KOPT-K1 (cell line): ENCODE data around the gene CACNA2D2.

Source experiments
- H3K27ac ChIP-seq: fragments of 200-600 bp; sonication (generic); 2 replicates; pipeline ENCODE4 v1.5.1; 2016; ENCODE audit warnings: antibody characterized with exemption, mild to moderate bottlenecking, low read depth, low read length; ENCODE audit not compliant: poor library complexity, severe bottlenecking
- H3K36me3 ChIP-seq: fragments of 200-600 bp; sonication (generic); 2 replicates; pipeline ENCODE4 v1.5.1; 2017; ENCODE audit warnings: antibody characterized with exemption, mild to moderate bottlenecking, low read length, moderate library complexity; ENCODE audit not compliant: insufficient read depth
- H3K9me3 ChIP-seq: fragments of 200-600 bp; sonication (generic); 2 replicates; pipeline ENCODE4 v1.5.1; 2017; ENCODE audit warnings: antibody characterized with exemption, low read length, mild to moderate bottlenecking; ENCODE audit not compliant: insufficient read depth, poor library complexity, severe bottlenecking

The CACNA2D2 gene

DNA sequence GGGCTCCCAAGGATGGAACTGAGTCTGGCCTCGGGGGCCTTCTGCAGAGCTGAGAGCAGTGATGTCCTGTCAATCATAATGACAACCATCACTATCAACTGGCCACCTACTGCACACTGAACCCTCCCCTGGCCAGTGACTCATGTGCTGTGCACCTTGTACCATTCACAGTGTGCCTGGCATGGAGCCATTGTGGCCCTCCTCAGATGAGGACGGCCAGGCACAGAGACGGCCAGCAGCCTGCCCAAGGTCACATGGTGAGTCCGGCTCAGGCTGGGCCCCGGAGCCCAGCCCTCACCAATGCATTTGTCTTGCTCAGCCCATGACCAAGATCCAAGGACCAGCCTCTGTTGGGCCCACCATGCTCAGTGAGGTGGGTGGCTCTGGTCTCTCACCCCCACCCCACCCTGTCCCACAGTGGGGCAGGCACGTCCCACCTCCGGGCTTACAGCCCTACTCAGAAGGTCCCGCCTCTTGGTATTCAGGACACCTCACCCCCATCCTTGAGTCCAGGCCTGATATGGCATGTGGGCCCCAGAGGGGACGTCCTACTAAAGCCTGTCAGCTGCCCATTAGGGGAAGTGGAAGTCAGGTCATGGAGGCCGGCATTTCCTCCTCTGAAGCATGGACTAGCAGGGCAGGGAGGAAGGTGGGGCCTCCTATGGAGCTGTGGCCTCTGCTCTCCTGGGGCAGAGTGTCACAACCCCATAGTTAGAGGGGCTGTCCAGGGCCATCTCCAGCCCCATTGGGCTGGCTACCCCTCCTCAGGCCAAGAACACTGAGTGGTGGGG is 108.2 kb downstream of the CACNA2D2 start:
- Histone ChIP-seq H3K9me3 (no peaks in the 10 kb centered on the region), H3K36me3 (no peaks in the 10 kb centered on the region), H3K27ac (no peak overlapping the region)

DNA sequence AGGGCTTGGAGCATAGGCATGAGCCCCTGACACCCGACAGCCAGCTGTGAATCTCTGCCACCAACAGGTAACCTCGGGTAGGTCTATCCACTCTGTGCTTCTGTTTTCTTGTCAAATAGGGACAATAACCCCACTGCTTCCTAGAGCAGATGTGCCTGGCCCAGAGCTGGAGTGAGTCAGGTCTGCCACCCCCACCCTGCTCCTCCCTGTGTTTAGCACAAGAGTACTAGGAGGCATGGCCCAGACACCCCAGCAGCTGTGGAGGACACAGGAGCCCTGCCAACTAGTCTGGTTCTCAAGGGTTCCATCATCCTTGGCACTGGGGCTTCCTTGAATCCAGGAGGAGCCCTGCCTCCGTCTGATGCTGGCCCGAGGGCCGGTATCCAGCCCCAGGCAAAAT is 110.4 kb downstream of the CACNA2D2 start:
- H3K36me3 ChIP-seq, result no peaks in the 10 kb centered on the region
- no peak overlapping the region for H3K27ac ChIP-seq
- H3K9me3 ChIP-seq, result no peaks in the 10 kb centered on the region

DNA sequence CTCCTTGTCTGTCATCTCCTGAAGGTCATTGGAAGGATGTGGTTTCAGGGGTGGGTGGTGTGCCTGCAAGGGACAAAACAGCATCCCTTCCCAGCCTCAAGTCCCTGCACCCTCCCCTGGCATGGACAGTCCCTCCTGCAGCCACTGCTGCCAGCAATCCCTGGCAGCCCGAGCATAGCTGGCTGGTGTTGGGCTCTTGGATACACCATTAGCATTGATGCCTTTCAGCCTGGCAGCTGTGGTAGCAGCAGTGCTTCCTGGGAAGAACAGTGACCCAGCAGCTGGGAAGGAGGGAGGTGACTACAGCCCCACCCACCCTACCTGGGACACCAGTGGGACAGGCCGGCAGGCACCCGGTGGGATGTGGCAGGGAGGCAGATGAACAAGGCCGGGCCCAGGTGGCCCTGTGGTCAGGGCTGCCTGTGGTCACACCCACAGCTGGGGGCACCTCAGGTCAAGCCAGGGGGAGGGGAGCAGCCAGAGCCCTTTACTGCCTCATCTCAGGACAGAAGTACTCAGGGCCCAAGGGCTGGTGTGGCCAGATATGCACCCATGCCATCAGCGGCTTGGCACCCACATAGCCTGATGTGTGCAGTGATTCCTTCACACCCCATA is 111.2 kb downstream of the CACNA2D2 start:
- Histone ChIP-seq H3K27ac (no peak overlapping the region), H3K9me3 (no peaks in the 10 kb centered on the region), H3K36me3 (no peaks in the 10 kb centered on the region)

DNA sequence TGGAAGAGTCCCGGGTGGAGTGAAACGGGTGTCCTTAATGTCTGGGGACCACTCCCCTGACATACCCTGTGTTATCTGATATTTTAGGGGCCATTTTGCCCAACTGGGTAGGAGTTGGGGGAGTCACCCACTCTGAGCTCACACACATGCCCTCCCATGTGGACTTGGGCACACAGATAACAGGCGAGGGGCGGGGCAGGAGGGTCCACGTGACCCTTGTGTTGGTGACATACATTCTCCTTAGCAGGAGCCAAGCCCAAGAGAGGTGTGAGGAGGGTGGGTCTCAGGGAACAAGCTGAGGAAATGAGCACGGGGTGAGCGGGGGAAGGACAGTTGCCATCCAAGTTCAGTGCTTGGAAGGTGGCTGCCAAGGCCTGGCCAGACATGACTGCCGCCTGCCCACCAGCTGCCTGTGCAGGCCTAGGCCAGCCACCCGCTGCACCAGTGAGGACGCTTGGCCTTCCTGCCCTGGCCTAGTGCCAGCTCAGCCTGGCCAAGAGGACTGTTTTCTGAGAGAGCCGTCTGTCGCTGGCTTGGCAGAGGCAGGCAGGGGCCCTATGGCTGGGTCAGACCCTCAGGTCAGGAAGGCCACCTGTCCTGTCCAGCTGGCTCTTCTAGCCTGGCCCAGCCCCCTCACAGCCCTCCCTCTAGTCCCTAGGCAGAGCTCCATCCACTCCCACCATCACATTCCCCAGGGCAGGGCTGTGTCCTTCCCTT is 112.8 kb downstream of the CACNA2D2 start:
- Histone ChIP-seq H3K9me3 (no peaks in the 10 kb centered on the region), H3K36me3 (no peaks in the 10 kb centered on the region), H3K27ac (no peak overlapping the region)

DNA sequence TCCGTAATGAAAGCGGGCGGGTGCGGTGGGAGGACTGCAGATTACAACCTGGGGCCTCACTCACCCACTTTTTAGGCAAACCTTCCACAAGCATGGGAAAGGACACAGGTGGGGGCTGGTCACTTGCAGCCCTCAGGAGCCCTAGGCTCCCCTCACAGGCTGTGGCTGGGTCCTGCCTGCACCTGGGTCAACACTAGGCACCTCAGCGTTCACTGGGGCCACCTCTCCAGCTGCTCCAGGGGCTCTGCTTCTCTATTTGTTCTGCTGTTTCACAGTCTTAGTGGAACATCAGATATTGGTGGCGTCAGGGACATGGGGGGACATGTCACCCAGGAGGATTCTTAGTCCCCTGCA is 114.0 kb downstream of the CACNA2D2 start:
- Histone ChIP-seq H3K27ac (no peak overlapping the region), H3K9me3 (no peaks in the 10 kb centered on the region), H3K36me3 (no peaks in the 10 kb centered on the region)

DNA sequence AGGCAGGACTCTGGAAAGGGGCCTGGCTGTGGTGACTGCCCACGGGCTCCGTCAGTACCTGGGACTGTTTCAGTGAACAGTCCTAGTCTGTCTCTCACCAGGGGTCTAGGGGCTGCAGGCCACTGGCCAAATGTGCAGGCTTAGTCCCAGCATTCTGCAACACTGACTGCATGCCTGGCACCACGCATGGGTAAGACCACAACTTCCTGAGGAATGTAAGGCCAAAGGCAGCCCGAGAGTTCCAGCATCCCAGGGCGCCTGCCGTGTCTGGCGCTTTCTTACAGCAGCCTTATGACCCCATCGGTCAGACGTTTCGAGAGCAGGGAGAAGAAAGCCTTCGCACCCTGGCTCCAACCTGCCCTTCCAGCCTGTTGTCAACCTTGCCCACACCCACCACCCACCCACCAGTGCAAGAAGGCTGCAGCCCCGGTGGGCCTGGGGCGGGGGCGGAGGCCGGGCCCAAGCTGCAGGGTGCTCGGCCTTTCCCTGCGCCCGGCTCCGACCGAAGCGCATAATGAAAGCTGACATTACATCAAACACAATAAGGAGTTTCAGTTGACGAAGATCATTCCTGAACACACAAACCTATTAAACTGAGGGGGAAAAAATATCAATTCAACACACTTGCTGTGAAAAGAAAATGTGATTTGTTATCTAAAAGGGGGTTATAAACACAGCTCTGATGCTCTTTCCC is 114.6 kb downstream of the CACNA2D2 start:
- no peaks in the 10 kb centered on the region for H3K36me3 ChIP-seq
- no peak overlapping the region for H3K27ac ChIP-seq
- H3K9me3 ChIP-seq, result no peaks in the 10 kb centered on the region

DNA sequence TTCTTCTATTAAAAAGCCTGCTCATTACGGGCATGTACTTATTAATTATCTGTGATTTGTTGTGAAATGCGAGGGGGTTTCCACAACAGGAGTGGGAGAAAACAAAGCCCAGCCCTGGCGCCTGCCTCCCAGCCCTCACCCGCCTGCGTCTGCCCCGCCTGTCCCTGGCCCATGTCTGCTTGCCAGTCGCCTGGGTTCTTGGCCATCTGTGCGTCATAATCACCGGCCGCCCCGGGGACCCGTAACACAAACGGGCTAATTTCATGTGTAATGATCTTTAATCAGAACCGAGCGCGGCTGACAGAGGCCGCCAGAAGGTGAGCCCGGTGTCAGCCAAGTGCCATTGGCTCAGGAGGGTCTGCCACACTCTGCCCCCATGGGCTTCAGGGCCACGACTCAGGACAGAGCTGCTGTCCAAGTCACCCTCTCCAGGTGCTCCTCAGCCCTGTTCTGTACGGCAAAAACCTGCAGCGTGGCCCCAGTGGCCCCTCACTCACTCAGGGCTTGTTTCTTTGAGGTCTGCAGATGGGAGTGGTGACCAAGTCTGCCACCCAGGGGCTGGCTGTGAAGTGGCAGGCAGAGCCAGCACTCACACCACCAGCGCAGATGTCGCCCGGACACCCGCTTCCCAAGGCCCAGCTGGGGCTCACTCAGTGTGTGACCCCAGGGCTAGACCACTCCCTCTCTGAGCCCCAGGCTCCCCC is 115.3 kb downstream of the CACNA2D2 start:
- Histone ChIP-seq H3K27ac (no peak overlapping the region), H3K9me3 (no peaks in the 10 kb centered on the region), H3K36me3 (no peaks in the 10 kb centered on the region)

DNA sequence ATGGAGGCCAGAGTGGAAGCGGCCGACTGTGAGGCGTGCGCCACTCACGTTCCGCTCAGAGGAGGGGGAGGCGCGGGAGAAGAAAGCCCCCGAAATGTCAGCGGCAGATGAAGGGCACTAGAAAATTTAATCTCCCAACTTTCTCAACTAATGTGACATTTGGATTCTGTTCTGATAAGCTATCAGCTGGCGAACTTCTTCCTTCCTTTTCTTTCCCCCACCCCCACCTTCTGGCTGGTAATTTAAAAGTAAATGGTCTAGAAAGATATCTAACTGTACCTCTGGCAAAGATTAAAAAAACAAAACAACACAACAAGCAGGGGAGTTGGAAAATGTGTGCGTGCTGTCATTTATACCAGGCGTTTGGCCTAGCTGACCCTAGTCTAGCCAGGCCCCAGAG is 117.7 kb downstream of the CACNA2D2 start:
- H3K27ac ChIP-seq, result no peak overlapping the region
- no peaks in the 10 kb centered on the region for H3K9me3 ChIP-seq
- H3K36me3 ChIP-seq, result no peaks in the 10 kb centered on the region

DNA sequence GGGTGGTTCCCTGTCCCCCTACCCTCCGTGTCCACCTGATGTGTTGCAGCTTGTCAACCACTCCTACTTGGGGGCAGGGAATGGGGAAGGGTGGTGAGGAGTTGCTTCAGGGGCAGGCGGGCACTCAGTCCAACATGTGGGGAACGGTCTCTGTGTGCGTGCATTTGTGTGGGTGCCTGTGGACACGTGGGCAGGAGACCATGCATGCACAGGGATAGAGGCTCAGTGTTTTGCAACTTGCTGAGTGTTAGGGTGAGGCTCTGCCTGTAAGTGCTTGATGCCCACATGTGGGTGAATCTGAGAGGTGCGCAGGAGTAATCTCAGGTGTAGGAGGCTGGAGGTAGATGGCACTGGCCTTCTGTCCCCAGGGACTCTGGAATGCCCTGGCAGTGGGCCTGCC is 119.7 kb downstream of the CACNA2D2 start:
- H3K36me3 ChIP-seq, result no peaks in the 10 kb centered on the region
- H3K9me3 ChIP-seq, result no peaks in the 10 kb centered on the region
- H3K27ac ChIP-seq, result no peak overlapping the region

DNA sequence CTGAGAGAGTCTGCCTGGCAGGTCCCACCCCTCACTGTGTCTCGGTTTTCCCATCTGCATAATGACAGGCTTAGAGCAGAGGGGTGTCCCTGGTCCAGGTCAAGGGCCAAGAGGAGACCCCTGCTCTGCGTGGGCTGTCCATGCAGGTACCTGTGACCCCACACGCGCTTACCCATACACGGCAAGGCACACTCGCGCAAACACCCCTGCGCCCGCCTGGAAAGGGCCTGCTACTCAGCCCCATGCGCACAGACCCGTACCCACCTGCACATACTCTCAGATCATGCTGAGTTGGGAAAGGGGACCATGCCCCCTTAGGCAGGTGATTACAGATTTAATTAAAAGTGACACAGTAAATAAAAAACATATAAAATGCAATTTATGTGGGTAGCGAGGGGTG is 120.7 kb downstream of the CACNA2D2 start:
- no peaks in the 10 kb centered on the region for H3K36me3 ChIP-seq

DNA sequence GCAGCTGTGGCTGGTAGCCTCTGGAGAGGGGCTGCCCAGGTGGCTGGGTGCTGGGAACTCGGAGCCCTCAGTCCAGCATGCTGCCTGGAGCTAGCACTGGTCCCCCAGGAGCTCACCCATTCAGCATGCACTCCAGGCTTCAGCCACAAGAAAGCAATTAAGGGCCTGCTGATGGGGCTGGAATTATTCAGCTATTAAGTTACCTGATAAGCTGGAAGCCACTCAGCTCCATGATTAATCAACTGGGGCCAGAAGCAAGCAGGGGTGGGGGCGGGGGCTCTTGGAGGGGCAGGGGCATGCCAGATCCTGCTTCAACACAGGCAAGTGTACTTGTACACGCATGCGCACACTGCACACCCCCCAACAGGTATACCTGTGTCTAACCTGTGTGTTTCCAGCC is 122.1 kb downstream of the CACNA2D2 start:
- no peaks in the 10 kb centered on the region for H3K9me3 ChIP-seq
- H3K27ac ChIP-seq, result no peak overlapping the region
- H3K36me3 ChIP-seq, result no peaks in the 10 kb centered on the region

More for the DNA sequence above, 120.7 kb downstream of the CACNA2D2 start:
- Histone ChIP-seq H3K27ac (no peak overlapping the region), H3K9me3 (no peaks in the 10 kb centered on the region)

DNA sequence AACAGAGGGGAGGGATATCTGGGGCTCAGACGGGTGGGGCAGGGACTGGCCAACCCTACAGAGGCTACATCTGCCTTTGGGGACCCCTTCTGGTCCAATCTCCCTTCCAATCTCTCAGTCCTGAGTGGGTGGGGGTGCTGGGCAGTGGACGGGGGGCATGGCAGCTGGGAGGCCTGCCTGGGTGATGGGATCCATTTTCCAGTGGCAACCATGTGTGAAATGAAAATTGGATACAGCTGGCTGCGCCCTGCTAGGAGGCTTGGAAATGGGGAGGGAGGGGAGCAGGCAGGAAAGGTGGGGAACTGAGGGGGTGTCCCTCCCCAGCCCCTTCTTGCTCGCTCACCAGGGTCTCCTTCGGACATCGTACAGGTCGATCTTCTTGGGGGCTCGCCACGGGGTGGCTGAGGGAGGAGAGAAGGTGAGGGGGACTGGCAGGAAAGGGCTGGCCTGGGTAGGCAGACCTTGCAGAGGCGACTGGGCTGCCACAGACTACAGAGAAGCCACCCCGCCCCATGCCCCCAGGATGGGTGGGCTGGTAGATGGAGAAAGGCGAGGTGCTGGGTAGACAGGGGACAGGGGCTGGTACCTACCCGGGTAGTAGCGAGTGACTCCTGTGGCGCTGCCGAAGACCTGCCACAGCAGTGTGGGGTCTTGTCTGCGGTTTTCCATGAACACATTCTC is 122.9 kb downstream of the CACNA2D2 start:
- Histone ChIP-seq H3K36me3 (no peaks in the 10 kb centered on the region), H3K27ac (no peak overlapping the region), H3K9me3 (no peaks in the 10 kb centered on the region)

DNA sequence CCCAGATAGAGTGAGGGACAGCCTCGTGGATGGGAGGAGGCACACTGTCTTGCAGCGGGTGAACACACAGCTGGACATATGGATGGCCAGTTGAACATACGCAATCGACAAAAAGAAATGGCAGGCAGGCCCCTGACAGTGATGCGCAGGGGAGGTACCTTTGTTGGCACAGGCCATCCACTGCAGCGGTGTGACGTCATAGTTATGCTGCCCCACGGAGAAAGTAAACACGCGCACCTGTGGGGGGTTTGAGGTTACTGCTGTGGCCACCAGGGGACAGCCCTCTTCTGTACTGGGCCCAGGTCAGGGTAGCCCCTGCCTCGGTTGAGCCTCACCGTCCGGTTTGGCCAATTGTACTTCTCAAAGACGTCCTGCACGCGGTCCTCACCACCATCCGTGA is 124.7 kb downstream of the CACNA2D2 start:
- H3K9me3 ChIP-seq, result no peaks in the 10 kb centered on the region
- H3K27ac ChIP-seq, result no peak overlapping the region
- no peaks in the 10 kb centered on the region for H3K36me3 ChIP-seq

DNA sequence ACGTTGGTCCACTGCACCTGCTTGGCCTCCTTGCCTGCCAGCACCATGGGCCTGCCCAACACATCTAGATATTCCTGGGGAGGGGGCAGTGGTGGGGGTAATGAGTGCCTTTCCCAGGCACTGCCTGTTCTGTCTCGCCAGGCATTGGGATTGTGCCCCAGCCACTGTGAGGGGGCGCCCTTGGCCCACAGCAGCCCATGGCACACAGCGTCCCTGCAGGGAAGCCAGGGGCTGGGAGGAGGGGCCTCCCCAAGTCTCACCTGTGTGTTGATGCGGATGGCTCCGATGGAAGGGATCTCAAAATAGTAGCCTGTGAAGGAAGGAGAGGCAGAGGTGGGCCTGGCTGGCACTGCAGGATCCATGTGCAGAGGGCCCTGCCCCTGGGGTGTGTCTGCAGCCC is 125.4 kb downstream of the CACNA2D2 start:
- Histone ChIP-seq H3K27ac (no peak overlapping the region), H3K36me3 (no peaks in the 10 kb centered on the region), H3K9me3 (no peaks in the 10 kb centered on the region)
